Measurements from ENCODE around the gene NTN3.

Gene NTN3

GRCh38 chr16:2497695-2498484, 26.8 kb downstream of the NTN3 start:
- DNase-seq = no peak

- DNase-seq = no peak
Observed at GRCh38 chr16:2498531-2499253, 27.6 kb downstream of the NTN3 start.

- DNase-seq = no peak
Observed at GRCh38 chr16:2499454-2499853, 28.4 kb downstream of the NTN3 start.

GRCh38 chr16:2499890-2500429, 28.9 kb downstream of the NTN3 start:
- no peak for DNase-seq

GRCh38 chr16:2500430-2500917, 29.4 kb downstream of the NTN3 start:
- no peak for DNase-seq

GRCh38 chr16:2500918-2501750, 30.0 kb downstream of the NTN3 start:
- DNase-seq = peak; percentile 86

GRCh38 chr16:2501946-2502895, 31.1 kb downstream of the NTN3 start:
- DNase-seq = no peak

- no peak for DNase-seq
Observed at GRCh38 chr16:2505695-2506094, 34.6 kb downstream of the NTN3 start.

- no peak for DNase-seq
Observed at GRCh38 chr16:2507052-2507659, 36.1 kb downstream of the NTN3 start.

- no peak for DNase-seq
Observed at GRCh38 chr16:2507665-2508064, 36.6 kb downstream of the NTN3 start.

- no peak for DNase-seq
Observed at GRCh38 chr16:2508722-2509400, 37.8 kb downstream of the NTN3 start.

GRCh38 chr16:2511128-2511800, 40.2 kb downstream of the NTN3 start:
- no peak for DNase-seq

GRCh38 chr16:2511996-2512734, 41.1 kb downstream of the NTN3 start:
- DNase-seq = no peak

- DNase-seq = peak; percentile 50
Observed at GRCh38 chr16:2512735-2513404, 41.8 kb downstream of the NTN3 start.

- peak; percentile 97 for DNase-seq
Observed at GRCh38 chr16:2513405-2514332, 42.6 kb downstream of the NTN3 start, which contains the start of gene ATP6V0C. Gene ATP6V0C (plus strand): TSS chr16:2513952. CDS start chr16:2514104, 152 bp downstream.

GRCh38 chr16:2514333-2515179, 43.5 kb downstream of the NTN3 start:
- peak; percentile 40 for DNase-seq
